ENCODE results near the gene EPB41. TPM values are rescaled to one million over a fixed set of nuclear protein-coding genes. Genes with fewer than 3 reads are reported as not detected.

The EPB41 gene
- total and polyA plus RNA-seq, 9 of the 15 experiments (the other 6 are each of a cell fraction or from before 2014, with no cell fraction given): 3.7 to 213 (median 141) TPM

DNA sequence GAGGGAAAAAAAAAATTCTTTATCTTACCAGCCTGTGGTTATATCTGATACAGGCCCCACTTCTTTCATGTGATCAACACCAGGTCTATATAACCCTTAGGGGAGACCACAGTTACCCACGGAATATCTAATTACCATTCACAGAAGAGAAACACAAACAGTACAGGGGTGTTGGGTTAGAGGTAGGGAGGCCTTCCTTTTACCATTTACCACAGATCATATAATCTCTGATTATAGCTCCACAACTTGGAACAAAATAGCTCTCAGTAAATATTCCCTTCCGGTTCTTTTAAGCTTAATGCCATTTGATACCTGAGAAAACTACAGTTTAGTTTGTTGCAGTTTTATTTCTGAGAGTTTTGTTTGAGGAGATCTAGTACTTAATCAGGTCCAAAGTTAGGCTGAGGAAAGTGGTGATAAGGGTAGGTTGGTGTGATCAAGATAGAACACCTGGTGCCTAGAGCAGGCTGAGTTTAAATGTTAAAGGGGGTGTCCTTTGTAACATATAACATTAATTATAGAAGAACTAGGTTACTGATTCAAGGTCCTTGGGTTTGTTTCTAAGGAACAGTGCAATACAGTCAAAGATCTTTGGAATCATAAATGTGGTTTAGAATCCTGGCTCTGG, 14.1 kb downstream of the EPB41 start (continued):
- TF ChIP-seq, protein P1, sequence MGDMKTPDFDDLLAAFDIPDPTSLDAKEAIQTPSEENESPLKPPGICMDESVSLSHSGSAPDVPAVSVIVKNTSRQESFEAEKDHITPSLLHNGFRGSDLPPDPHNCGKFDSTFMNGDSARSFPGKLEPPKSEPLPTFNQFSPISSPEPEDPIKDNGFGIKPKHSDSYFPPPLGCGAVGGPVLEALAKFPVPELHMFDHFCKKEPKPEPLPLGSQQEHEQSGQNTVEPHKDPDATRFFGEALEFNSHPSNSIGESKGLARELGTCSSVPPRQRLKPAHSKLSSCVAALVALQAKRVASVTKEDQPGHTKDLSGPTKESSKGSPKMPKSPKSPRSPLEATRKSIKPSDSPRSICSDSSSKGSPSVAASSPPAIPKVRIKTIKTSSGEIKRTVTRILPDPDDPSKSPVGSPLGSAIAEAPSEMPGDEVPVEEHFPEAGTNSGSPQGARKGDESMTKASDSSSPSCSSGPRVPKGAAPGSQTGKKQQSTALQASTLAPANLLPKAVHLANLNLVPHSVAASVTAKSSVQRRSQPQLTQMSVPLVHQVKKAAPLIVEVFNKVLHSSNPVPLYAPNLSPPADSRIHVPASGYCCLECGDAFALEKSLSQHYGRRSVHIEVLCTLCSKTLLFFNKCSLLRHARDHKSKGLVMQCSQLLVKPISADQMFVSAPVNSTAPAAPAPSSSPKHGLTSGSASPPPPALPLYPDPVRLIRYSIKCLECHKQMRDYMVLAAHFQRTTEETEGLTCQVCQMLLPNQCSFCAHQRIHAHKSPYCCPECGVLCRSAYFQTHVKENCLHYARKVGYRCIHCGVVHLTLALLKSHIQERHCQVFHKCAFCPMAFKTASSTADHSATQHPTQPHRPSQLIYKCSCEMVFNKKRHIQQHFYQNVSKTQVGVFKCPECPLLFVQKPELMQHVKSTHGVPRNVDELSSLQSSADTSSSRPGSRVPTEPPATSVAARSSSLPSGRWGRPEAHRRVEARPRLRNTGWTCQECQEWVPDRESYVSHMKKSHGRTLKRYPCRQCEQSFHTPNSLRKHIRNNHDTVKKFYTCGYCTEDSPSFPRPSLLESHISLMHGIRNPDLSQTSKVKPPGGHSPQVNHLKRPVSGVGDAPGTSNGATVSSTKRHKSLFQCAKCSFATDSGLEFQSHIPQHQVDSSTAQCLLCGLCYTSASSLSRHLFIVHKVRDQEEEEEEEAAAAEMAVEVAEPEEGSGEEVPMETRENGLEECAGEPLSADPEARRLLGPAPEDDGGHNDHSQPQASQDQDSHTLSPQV (IDR thresholded peaks at IDR 0.05): 0 out of 2 replicates have a peak, but pooled peaks have one; percentile 51
- TF ChIP-seq, protein P2, sequence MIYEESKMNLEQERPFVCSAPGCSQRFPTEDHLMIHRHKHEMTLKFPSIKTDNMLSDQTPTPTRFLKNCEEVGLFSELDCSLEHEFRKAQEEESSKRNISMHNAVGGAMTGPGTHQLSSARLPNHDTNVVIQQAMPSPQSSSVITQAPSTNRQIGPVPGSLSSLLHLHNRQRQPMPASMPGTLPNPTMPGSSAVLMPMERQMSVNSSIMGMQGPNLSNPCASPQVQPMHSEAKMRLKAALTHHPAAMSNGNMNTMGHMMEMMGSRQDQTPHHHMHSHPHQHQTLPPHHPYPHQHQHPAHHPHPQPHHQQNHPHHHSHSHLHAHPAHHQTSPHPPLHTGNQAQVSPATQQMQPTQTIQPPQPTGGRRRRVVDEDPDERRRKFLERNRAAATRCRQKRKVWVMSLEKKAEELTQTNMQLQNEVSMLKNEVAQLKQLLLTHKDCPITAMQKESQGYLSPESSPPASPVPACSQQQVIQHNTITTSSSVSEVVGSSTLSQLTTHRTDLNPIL (CRISPR knock-in tag; IDR thresholded peaks at IDR 0.05): no peak
- TF ChIP-seq ETV1 (tag; conservative IDR thresholded peaks at IDR 0.05; ENCODE audit: low read depth): peak; percentile 32; the same call in 1 of the 2 replicates
- TF ChIP-seq GABPB2 (CRISPR knock-in tag; conservative IDR thresholded peaks at IDR 0.05): no peak
- no peak for TF ChIP-seq ETV6 (IDR thresholded peaks at IDR 0.05; ENCODE audit: borderline replicate concordance in 1 of 2, low read depth in 2 of 2, low read length in 1 of 2)
- TF ChIP-seq ETV6 (CRISPR knock-in tag; IDR thresholded peaks at IDR 0.05; ENCODE audit: borderline replicate concordance): no peak
- TF ChIP-seq WHSC1 (IDR thresholded peaks at IDR 0.05; ENCODE audit: low read length): no peak
- peak; percentile 62; the same call in 1 of the 2 replicates for TF ChIP-seq FOXJ2 (tag; IDR thresholded peaks at IDR 0.05)
- no peak for TF ChIP-seq SLC30A9 (CRISPR knock-in tag; IDR thresholded peaks at IDR 0.05)
- TF ChIP-seq KLF6 (CRISPR knock-in tag; IDR thresholded peaks at IDR 0.05; ENCODE audit: borderline replicate concordance): peak; percentile 31; the same call in 1 of the 2 replicates
- TF ChIP-seq GATAD2A (IDR thresholded peaks at IDR 0.05): 0 out of 2 replicates have a peak, but pooled peaks have one; percentile 5
- TF ChIP-seq ZNF41 (CRISPR knock-in tag; conservative IDR thresholded peaks at IDR 0.05): no peak
- TF ChIP-seq ZNF324 (CRISPR knock-in tag; IDR thresholded peaks at IDR 0.05): no peak
- peak; percentile 83 for TF ChIP-seq CBFA2T3 (IDR thresholded peaks at IDR 0.05)
- TF ChIP-seq MAZ (CRISPR knock-in tag; conservative IDR thresholded peaks at IDR 0.05 in 1 of 2, IDR thresholded peaks at IDR 0.05 in 1 of 2): 0 out of 4 replicates have a peak, but pooled peaks of 1 of the 2 experiments have one; percentile 21
- no peak for TF ChIP-seq ZNF175 (CRISPR knock-in tag; IDR thresholded peaks at IDR 0.05; ENCODE audit: low read depth)
- peak; percentile 54; the same call in 1 of the 2 replicates for TF ChIP-seq SMARCA4 (IDR thresholded peaks at IDR 0.05)
- TF ChIP-seq NCOA6 (IDR thresholded peaks at IDR 0.05): no peak
